Stimulated activated naive CD4-positive, alpha-beta T cell (primary cell): ENCODE data around the gene CCDC187.

ENCODE experiments used
- DNase-seq, 6 experiments: peaks; one replicate each; lab custom pipeline; 2025; lab: John Stamatoyannopoulos, UW

The CCDC187 gene

DNA sequence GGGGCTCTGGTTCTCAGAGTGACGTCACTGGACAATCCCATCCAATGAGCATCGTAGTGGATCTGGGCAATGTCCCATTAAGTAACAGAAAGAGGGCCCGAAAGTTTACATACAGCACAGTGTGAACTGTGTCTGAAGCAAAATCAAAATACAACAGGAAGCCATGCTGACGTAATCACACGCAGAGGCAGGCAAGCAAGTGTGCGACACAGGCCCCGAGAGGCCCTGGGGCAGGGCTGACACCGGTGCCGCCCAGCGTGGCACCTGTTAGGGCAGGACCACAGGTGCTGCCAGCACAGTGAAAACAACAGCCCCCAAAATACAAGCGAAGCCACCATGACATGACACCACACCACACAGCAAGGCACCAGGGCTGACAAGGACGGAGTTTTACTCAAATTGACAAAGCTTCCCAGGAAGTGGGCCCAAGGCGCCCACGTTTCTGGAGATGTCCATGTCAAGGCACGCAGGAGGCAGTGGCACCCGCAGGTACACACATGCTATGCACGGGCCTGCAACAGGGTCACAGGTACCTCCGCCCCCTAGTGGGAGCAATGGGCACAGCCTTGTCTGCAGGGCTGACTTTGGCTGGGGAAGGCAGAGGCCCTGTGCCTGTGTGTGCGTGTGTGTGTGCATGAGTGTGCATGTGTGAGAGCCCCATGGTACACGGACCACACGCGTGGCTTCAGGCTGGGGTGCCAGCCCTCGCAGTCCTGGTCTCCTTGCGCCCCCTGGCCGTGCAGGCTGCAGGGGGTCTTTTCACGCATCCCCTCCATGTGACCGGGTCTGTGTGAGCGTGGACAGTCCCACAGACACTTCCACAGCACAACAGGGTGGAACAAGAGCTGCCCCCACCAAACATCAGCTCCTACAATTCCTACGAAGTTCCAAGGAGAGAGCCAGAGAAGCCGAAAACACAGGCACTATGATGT is 77.9 kb downstream of the CCDC187 start:
- DNase-seq, result peak; percentile 17 to 54 (median 42)

DNA sequence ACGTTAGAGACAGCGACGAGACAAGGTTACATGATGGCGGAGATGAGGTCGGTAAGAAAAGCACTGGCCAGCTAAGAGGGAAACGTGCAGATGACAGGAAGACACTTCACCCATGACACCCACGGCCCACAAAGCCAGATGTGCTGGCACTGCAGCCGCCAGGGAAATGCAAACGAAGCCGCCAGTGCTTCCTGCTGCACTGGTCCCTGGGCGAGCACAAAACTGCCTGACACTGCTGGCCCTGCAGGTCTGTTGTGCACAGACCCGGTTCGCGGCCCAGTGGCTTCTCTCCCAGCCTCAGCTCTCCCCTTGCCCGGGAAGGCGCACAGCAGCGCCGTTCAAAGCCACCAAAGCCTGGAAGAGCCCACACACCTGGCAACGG is 78.5 kb downstream of the CCDC187 start:
- DNase-seq, result no peak

DNA sequence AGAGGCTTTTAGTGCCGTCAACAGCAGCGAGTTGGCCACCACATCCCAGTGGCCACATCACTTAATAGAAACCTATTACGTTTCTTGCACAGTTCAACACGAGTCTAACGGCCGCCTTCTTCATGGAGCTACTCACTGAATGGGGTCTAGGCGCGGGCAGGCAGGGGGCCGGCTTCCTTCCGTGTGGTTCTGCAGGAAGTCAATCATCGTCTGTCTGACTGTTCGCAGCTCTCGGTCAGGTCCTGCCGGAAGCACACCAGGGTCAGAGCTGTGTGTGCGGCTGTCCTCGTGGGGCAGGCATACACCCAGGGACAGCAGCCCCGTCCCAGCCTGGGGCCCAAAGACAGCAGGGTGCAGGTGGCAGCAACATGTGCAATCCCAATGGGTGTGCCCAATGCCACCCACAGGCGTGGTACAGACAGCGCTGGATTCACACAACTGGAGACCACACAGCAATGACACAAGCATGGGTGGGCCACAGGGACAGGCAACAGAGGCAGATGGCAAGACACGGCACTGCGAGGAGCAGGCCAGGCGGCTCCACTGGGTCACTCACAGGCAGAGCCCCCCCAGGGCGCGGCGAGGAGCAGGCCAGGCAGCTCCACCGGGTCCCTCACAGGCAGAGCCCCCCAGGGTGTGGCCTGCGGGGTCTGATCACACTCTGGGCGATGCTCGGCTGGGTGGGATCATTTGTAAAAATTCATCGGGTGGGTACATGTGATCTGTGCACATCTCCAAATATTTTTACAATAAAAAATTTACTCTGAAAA is 79.8 kb downstream of the CCDC187 start:
- no peak for DNase-seq

DNA sequence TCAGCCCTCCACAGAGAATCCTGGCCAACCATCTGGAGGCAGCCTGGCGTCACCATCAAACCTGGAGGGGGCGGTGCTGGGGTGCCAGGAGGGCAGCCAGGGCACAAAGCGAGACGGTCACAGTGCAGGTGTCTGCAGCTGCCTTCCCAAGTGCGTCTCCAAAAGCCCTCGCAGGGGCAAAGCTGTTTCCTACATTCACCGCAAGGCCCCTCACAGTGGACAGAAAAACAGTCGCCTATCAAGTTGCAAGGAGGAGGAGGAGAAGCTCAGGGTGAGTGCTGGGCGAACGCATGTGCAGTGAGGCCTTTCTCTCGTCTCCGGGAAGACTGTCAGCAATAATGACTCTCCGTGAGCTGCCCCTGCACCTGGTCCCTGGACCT is 81.0 kb downstream of the CCDC187 start:
- DNase-seq, result no peak

DNA sequence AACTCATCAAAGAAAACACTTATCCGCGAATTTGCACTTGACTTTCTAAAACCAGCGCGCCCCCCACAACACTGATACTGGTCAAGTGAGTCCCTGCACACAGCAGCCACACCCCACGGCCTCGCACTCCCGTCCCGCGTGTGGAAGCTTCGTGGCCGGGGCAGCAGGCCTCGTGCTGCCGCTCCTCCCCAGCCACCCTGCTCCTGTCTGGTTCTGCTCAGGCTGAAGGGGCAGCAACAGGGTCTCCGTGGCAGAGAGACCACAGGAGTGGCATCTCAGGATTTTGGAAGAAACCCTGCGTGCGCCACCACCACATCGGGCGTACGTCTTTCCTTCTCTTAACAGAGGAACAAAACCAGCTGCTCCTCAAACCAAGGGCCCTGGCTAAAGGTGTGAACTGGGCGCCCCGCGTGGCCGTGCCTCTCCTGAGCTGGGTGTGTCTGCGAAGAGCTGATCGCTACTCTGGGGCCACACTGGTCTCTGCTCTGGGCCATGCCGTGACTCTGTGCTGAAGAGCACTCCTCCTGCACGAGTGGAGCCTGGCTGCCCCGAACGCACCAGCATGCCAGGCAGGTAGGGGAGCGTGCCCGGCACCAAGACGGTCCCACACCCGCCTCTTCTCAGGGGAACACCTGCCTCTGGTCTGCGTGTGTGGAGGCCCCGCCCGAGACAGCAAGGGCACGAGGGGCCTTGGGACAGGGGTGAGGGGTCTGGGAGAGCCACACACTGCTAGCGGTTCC is 81.6 kb downstream of the CCDC187 start:
- no peak for DNase-seq

DNA sequence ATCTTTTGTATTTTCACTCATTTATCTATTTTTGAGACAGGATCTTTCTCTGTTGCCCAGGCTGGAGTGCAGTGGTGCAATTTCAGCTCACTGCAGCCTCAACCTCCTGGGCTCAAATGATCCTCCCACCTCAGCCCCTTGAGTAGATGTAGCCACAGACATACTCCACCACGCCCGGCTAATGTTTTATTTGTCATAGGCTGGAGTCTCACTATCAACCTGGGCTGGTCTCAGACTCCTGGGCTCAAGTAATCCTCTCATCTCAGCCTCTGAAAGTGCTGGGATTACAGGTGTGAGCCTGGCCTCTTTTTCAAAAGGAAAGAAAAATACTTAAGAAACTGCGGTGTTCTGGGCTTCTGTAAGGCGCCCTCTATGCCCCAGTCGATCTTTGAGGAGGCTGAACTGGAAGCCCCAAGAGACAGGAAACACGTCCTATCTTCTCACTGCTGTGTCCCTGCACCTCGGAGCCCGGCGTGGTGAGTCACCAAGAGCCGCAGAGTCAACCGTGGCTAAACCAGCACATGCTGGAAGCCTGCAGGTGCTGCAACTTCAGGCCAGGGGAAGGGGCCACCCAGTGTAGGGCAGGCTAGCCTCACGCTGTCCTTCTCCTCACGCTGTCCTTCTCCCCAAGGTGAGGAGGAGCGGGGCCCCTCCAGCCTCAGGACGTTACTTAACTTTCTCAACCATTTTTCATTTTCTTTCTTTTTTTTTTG is 83.7 kb downstream of the CCDC187 start:
- DNase-seq, result no peak

DNA sequence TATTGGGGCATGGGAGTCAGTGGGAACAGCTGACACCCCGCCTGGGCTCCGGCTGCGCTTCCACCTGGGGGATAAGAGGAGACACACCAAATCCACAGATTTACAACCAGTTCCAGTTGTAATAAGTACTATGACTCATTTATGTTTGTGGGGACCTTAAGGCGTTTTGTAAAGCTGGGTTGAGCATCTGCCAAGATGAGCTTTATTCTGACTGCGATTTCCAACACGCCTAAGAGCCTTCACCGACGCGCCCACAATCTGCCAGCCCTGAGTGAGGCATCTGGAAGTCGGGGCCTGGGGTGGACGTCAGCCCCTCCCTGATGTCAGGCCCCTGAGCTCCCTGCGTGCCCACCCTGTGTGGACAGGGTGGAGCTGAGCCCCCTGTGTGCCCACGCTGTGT is 84.6 kb downstream of the CCDC187 start:
- no peak for DNase-seq

DNA sequence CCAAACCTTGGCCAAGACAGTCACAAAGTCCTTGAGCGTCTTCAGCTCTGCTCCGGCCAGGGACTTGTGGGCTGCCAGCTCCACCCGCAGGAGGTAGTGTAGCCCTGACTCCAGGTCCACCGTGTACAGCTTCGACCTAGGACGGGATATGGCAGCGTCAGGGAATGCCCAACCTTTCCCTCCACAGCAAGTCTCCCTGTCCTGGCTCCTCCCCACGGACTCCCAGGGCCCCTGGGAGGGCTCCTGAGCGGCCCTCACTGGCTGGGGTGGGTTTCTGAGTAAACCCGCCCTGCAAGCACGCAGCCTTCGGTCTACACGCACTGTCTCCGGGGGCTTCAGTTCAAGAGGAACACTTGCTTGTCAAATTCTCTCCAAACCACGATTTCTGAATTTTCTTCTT is 85.2 kb downstream of the CCDC187 start:
- no peak for DNase-seq

DNA sequence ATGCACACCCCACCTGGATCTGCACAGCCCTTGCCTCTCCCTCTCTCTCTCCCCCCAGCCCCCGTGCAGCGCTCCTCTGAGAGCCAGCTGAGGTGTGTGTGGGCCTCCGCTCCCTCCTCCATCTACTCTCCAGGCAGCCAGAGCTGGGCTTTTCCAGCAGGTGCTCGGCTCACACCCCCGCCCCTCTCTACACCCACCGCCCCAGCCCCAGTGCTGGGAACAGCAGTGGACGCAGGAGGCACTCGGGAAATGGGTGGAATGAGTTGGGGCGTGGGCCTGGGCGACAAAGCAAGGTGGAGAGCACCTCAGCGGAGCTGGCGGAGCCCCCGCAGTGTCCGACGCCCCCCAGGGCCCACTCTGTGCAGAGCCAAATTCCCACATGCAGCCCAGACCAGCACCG is 85.6 kb downstream of the CCDC187 start:
- no peak for DNase-seq

DNA sequence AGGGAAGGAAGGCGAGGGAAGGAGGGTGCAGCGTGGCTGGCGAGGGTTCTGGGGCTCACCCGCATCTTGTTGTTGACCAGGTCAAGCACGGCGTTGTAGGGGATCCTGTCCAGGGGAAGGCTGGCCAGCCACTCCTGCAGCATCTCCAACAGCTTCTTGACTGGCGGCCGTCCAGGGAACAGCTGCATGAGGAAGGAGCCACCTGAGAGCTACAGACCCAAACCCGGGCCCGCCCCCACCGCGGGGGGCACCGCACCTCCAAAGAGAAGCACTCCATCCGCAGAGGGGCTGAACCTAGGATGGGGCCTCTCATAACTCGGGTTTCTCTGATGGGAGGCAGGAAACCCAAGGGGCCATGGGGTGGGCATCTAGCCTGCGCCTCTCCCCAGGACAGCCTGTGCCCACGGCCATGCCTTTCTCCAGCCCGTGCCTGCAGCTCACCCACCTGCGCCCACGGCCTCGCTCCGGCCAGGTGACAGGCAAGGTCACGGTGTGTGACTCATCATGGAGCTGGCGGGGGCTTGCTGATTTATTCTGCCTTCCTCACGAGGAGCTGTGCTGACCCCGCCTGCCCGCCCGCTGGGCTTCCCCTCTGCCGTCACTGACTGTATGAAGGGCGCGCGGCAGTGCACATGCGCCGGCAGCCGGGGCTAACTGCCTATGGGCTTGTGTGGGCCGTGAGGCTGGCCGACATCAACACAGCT is 87.2 kb downstream of the CCDC187 start:
- no peak for DNase-seq

DNA sequence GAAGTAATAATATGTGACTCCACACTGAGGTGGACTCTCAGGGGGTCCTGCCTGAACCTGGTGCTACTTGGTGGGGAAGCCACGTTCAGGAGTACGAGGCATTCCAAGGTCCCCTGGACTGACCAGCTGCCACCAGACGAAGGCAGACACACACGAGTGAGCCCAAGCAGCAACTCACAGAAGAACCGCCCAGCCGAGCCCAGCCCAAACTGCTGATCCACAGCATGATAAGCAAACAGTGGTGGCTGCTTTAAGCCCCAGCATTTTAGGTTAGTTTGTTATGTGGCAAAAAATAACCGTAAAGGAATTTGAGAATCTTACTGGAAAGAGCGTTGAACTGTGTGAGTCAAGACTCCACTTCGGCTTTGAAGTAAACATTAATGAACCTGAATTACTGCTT is 90.2 kb downstream of the CCDC187 start:
- DNase-seq, result no peak

DNA sequence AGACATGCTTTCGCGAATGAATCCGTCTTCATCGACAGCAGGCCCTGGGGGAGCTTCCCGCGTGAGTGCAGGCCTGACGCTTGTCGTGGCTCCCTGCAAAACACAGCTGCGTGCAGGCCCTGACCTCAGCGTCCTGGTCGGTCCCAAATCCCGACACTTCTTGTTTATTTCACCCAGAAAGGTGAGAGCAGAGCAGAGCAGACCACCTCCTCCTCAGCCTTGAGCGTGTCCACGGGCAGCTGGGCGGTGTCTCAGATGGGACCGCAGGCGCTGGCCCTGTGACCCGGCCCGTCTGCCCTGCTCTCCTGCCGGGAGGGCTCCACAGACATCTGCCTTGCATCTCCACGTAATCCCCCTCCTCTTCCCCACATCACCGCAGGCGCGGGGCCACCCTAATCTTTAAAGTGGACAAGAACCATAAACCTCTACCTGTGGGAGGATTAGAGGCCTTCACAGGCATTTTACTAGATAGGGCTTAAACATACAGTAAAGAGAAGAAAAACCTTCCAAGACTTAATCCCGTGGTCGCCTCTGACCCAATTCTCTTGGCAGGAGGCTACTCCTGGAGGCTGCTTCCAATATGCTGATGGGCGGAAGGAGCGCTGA is 91.4 kb downstream of the CCDC187 start:
- no peak for DNase-seq

DNA sequence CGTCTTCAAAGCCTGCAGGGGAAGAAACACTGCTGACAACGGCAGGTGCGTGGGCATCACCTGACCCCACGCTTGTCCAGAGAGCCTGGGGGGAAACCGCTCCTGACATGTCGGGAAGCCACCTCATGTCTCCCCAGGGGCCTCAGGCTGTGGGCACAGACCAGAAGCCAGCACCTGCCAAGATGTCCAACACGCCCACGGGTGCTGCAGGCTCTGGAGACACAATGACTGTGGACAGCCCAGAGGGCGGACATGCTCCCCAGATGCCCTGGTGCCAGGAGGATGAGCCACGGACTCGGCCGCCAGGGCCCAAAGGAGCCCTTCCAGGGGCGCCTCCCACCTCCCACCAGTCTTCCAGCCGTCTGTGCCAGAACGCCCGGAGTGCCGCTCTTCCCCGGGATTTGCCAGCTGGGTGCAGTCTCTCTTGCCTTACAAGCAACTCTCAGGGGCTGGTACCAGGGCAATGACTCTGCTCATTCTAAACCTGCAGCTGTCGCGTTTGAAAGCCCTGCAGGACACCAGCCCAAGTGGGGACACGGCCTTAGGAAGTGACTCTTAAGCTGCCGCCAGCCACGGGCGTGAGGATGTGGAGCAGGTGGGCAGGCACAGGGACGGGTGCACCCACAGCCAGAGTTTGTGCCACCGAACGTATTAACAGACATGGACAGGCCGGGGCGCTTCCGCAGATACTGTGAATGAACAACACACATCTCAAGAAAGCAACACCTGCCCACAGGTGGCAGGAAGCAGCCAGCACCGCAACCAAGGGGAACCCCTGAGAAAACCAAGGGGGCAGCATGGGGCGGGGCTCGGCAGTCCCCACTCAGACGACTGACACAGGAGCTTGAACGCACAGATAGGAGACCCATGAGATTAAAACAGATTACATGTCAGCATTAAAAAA is 92.2 kb downstream of the CCDC187 start:
- no peak for DNase-seq

DNA sequence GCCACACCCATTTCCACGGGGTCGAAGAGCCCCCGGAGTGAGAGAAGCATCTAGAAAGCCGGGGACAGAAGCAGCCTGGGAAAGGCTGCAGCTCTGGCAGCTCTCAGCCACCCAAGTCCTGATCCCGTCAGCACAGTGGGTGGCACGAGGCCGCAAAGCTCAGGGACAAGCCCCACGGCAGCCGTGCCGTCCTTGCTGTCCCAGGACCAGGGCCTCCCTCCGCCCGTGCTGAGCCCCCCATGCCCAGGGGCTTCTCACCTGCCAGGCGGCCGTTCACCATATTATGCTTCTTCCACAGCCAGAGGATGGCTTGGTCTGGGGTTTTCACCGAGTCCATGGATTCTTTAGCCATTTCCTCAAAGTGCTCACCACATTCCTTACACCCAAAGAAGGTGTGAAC is 92.9 kb downstream of the CCDC187 start:
- DNase-seq, result no peak

DNA sequence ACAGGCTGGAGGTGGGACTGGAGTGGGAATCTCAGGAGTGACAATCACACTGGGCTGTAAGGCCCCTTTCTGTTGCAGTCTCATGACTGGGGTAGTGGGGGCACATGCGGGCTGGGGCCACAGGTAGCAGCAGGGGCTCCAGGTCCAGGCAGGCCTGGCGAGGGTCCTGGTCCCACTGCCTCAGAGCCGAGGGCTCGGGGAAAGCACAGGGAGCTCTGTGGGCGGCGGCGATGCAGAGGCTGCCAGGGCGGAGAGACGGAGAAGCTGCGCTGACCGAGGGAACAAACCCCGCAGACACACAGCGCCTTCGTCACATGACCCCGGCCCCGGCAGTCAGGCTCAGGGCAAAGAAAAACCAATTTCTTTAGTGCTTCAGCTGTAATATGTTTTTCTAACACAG is 93.6 kb downstream of the CCDC187 start:
- no peak for DNase-seq

DNA sequence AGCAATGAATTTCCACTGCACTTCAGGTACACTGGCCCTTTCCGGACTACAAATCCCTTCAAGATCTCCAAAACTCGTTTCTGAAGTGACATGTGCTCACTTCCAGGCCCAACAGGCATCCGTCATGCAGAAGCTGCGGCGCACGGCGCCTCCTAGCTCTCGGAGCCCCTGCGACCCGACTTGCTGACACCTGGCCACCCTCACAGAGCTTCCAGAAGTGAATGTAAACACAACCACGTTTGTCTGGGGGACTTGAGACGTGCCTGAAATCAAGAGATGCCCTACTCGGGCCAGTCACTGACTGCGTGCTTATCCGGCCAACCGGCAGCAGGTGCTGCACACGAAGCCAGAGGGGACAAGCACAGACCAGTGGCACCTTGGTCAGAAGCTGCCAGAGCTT is 94.1 kb downstream of the CCDC187 start:
- no peak for DNase-seq

DNA sequence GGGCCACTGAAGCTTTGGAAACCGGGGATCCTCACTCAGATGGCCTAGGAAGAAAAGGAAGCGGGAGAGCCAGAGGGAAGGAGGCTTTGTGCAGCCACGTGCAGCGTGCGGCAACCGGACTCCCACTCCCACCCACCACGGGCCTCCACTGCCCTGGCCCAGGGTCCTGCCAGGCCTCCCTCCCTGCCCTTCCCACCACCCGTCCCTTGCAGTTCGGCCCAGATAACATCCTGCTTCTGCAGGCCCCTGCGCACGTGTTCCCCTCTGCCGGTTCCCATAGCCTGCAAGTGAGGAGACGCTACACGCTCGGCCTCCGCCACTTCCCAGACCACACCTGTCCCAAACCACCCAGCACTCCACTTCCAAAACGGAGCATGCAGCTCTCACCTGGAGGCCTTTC is 94.7 kb downstream of the CCDC187 start:
- DNase-seq, result no peak

DNA sequence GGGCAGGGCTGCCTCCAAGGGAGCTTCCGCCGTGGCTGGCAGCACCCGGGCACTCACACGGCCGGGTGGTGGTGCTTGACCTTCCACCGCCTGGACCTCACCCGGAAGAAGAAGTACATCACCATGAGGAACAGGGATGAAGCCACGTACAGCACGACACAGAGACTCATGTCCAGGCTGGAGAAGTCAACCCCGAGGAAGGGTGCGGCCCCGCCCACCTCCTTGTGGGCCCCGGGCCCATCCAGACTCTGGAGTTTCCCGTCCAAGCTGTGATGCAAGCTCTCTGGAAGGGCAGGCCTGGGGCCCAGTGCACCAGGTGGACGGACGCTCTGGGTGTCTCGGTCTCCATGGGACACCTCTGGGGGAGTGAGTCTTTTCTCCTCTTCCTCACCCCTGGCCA is 95.2 kb downstream of the CCDC187 start:
- no peak for DNase-seq

DNA sequence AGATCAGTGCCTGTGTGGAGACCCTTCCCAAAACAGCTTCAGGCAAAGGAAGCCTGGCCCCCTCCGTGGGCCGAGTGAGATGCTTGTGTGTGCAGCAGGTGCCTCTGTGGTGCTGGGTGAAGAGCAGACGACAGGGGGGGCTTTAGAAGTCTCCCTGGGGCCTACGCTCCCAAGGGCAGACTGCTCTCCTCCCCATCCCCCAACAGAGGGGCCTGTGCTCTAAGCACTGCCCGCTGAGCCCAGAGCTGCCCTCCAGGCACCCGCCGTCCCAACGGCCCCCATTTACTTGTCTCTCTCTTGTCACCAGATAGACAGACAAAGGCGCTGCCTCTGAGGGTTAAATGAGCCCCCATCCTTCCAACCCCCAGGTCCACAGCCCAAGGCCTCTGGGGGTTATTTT is 96.3 kb downstream of the CCDC187 start:
- DNase-seq, result no peak
